22Rv1 (cell line): ENCODE measurements around the gene RBKS.
A peak's percentile ranks its signal among the peaks of the same experiment; 100 is the strongest.

ENCODE experiments used
- H3K27ac ChIP-seq: fragments of 450-650 bp; 2 replicates; pipeline ENCODE4 v1.5.1; 2017
- ZFX ChIP-seq: fragments of 450-650 bp; IDR thresholded peaks from 2 replicates; pipeline ENCODE4 v1.6.1; 2017; ENCODE audit warnings: antibody characterized with exemption, borderline replicate concordance
- TF ChIP-seq, protein P1 (sequence below): fragments of 450-650 bp; IDR thresholded peaks from 2 replicates; pipeline ENCODE4 v1.5.1; 2017; ENCODE audit warnings: mild to moderate bottlenecking

The RBKS gene

DNA sequence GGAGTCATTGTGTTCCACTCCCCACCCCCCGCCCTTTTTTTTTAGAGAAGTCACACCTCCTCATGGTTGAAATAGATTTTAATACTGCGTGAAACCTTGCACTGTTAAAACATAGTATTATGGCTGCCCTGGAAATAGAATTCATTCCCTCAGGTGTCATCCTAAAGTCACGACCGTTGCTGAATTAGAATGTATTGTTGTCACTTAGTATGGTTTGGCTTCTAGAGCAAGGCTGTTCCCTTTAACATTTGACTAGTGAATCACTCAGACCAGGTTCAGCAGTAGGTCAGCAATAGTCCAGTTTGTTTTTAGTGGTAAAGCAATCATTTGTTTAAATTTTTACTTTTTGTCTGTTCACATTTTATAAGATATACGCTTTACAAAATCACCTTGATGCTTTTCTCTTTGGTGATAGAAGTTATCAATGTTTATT is 1.5 kb upstream of the RBKS start:
- TF ChIP-seq, protein P1, sequence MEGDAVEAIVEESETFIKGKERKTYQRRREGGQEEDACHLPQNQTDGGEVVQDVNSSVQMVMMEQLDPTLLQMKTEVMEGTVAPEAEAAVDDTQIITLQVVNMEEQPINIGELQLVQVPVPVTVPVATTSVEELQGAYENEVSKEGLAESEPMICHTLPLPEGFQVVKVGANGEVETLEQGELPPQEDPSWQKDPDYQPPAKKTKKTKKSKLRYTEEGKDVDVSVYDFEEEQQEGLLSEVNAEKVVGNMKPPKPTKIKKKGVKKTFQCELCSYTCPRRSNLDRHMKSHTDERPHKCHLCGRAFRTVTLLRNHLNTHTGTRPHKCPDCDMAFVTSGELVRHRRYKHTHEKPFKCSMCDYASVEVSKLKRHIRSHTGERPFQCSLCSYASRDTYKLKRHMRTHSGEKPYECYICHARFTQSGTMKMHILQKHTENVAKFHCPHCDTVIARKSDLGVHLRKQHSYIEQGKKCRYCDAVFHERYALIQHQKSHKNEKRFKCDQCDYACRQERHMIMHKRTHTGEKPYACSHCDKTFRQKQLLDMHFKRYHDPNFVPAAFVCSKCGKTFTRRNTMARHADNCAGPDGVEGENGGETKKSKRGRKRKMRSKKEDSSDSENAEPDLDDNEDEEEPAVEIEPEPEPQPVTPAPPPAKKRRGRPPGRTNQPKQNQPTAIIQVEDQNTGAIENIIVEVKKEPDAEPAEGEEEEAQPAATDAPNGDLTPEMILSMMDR, result no peak
- no peak for TF ChIP-seq ZFX
- H3K27ac ChIP-seq, result peak overlapping the region; percentile 72; the same call in 1 of the 2 replicates

DNA sequence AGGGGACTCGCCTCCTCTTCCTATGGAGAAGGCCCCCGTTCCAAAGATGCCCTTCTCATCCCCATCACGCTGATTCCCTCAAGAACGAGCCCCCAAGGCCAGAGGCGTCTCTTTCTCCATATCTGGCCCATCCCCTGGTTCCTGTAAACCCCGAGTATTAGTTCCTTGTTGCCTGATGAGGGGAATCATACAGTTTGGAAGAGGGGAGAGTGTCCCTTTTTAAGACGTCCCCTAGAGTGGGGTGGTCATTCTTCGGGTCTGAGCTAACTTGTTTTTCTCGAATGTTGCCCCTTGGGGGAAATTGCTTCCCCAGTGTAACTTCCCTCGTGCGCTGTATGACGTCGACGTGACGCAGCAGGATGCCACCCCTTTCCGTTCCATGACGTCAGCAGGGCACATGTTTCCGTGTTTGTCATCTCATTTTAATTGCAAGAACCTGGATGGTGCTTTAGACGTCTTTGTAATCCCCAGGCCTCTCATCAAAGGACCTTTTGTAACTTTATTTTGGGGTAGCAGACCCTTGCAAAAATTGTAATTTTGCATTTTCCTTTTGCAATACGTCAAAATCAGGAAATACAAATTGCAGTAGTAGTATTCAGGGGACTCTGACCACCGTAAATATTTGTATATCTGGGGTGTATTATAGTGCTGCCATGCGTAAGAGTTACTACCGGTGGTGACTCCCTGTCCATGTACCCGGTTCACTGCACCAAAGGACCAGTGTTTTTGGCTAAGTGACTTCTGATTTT is 911 bp upstream of the RBKS start:
- peak overlapping the region; percentile 72 for H3K27ac ChIP-seq
- TF ChIP-seq, protein P1, result no peak
- no peak for TF ChIP-seq ZFX

DNA sequence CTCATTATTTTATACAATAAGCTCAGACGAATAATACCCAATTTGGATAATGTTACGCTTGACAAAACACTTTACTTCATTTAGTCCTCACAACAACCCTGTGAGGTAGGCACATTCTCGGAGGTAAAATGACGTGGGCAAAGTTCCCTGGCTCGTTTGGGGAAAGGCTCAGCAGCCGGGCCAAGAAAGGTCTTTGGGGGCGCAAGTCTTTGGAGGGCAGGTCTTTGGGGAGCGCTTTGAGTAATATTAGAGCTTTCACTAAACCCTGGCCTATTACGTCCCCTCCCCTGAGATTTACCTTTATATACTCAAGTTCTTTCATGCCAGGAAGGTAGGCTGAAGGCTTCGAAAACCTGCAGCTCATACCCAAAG is 427 bp downstream of the RBKS start:
- no peak for TF ChIP-seq ZFX
- TF ChIP-seq, protein P1, result no peak
- peak overlapping the region; percentile 72 for H3K27ac ChIP-seq

DNA sequence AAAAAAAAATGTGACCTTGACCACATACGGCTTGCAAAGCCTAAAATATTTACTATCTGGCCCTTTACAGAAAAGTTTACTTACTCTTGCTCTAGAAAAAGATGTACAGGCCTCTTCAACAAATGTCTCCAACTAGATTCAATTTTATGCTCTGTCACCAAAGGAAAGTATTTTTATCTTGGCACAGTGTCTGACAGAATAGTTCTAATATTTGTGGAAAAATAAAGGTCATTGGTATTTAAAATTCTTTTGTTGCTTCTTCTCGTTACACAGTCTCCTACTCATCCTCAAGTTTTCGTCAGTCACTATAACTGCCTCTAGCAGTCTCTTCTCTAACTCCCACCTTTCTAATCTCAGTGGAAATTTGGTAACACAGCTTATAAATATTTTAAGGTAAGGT is 1.4 kb downstream of the RBKS start:
- H3K27ac ChIP-seq, result no peak overlapping the region
- TF ChIP-seq ZFX, result no peak
- TF ChIP-seq, protein P1, result no peak

DNA sequence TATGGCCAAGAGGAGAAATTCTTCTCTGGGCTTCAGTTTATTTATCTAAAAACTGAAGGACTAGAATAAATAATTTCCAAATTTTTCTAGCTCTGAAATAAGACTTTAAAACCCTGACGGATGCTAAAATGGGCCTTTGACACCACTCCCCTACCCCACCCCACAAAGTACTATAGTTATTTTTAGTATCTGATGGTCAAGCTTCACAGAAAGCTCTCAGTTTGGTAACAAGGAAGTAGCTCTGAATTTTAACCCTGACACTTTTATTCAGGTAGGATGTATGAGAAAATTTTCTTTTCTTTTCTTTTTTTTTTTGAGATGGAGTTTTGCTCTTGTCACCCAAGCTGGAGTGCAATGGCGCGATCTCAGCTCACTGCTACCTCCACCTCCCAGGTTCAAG is 2.4 kb downstream of the RBKS start:
- no peak overlapping the region for H3K27ac ChIP-seq
- TF ChIP-seq, protein P1, result no peak
- no peak for TF ChIP-seq ZFX

DNA sequence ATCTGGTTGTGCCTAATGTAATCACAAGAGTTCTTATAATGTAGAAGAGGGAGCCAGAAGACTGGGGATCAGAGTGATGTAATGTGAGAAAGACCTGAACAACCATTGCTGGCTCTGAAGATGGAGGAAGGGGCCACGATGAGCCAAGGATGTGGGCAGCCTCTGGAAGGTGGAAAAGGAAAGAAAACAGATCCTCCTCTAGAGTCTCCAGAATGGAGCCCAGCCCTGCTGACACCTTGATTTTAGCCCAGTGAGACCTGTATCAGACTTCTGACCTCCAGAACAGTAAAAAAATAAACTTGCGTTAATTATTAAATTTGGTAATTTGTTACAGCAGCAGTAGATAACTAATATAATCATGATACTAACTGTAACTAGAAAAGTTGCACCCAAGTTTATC is 3.1 kb downstream of the RBKS start:
- H3K27ac ChIP-seq, result no peak overlapping the region
- TF ChIP-seq, protein P1, result no peak
- TF ChIP-seq ZFX, result no peak

DNA sequence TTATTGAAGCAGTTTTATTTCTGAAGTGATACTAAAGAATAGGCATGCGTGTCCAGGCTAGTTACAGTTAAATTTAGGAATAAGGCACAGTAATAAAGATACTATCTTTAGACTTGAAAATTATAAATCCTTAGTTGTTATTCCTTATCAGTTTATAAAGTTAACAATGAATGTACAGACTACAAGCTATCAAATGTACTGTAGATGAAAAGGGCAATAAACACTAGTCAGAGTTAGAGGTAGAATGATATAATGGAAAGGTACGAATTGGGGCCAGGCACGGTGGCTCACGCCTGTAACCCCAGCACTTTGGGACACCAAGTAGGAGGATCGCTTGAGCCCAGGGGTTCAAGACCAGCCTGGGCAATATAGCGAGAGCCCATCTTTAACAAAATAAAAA is 3.9 kb downstream of the RBKS start:
- TF ChIP-seq, protein P1, result no peak
- no peak for TF ChIP-seq ZFX
- no peak overlapping the region for H3K27ac ChIP-seq
